Erythroblast (primary cell): ENCODE measurements around the gene CHRNA4.

Source experiments
- GATA1 ChIP-seq: IDR thresholded peaks from 2 replicates; pipeline ENCODE4 v1.6.1; 2011; ENCODE audit warnings: low read depth, mild to moderate bottlenecking, control low read depth, low read length, moderate library complexity
- POLR2A ChIP-seq: IDR thresholded peaks from 2 replicates; pipeline ENCODE4 v1.6.1; 2011; ENCODE audit warnings: mild to moderate bottlenecking, low read length

DNA sequence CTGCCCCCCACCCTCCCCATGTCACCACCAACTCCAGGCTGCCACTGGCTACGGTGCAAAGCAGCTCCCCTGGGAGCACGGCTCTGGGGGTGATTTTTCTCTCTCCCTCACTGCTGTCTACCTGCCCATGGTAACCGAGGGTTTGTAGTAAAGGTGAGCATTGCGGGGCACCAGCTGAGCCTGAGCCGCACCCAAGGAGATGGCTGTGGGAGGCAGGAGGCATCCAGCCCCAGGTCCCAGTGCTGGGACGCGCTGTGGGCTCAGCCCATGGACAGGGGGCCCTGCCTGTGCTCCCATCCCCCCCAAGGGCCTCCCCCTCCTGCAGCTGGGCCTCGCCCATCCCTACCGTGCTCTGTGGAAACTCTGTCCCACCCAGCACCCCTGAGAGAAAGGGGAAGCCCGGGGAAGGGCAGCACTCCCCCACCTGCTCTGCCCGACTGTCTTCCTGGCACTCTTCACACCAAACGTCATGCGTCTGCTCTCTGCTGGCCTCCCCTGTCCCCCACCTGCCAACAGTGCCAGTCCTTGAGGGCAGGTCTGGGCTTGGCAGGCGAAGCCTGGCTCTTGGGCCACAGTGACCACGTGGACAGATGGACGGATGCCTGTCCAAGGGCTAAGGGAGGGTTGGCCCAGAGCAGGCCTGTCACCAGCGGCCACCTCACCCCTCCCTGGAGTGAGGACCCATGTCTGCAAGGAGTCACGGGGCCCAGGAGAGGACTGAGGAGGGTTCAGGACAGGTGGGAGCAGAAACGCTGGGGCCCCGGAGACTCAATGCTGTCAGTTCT lies 3.8 kb upstream of the CHRNA4 start:
- no peak for TF ChIP-seq POLR2A
- TF ChIP-seq GATA1, result no peak
